Smooth muscle cell (in vitro differentiated cells): ENCODE results near the gene KRTAP10-5. TPM values are rescaled to one million over a fixed set of nuclear protein-coding genes. Genes with fewer than 3 reads are reported as not detected.

Source experiments
- DNase-seq: peaks from one replicate; lab custom pipeline; 2025; ENCODE audit not compliant: unreplicated experiment; lab: John Stamatoyannopoulos, UW
- H2AFZ ChIP-seq: fragments of 200-600 bp; sonication (generic); 2 replicates; pipeline ENCODE4 v1.6.0; 2016; ENCODE audit warnings: antibody characterized with exemption, low read depth, mild to moderate bottlenecking
- H3F3A ChIP-seq: fragments of 200-600 bp; sonication (generic); 2 replicates; pipeline ENCODE4 v1.6.0; 2017; ENCODE audit warnings: antibody characterized with exemption, low read depth
- H3K27ac ChIP-seq: fragments of 200-600 bp; sonication (generic); 2 replicates; pipeline ENCODE4 v1.5.1; 2016; ENCODE audit warnings: low read depth, mild to moderate bottlenecking
- H3K27me3 ChIP-seq: fragments of 200-600 bp; sonication (generic); 2 replicates; pipeline ENCODE4 v1.6.1; 2016; ENCODE audit warnings: low read depth, mild to moderate bottlenecking
- H3K36me3 ChIP-seq: fragments of 200-600 bp; sonication (generic); 2 replicates; pipeline ENCODE4 v1.5.1; 2016; ENCODE audit warnings: low read depth
- H3K4me1 ChIP-seq: fragments of 200-600 bp; sonication (generic); 2 replicates; pipeline ENCODE4 v1.5.1; 2016; ENCODE audit warnings: low read depth
- H3K4me2 ChIP-seq: fragments of 200-600 bp; sonication (generic); 2 replicates; pipeline ENCODE4 v1.6.0; 2016; ENCODE audit warnings: mild to moderate bottlenecking
- H3K4me3 ChIP-seq: fragments of 200-600 bp; sonication (generic); 2 replicates; pipeline ENCODE4 v1.5.1; 2016; ENCODE audit warnings: mild to moderate bottlenecking
- H3K79me2 ChIP-seq: fragments of 200-600 bp; sonication (generic); 2 replicates; pipeline ENCODE4 v1.6.0; 2016; ENCODE audit warnings: low read depth, mild to moderate bottlenecking
- H3K9ac ChIP-seq: fragments of 200-600 bp; sonication (generic); 2 replicates; pipeline ENCODE4 v1.6.0; 2016; ENCODE audit warnings: low read depth
- H3K9me3 ChIP-seq: fragments of 200-600 bp; sonication (generic); replicated peaks from 2 replicates; pipeline ENCODE4 v1.5.1; 2016; ENCODE audit warnings: low read depth
- H4K20me1 ChIP-seq: fragments of 200-600 bp; sonication (generic); 2 replicates; pipeline ENCODE4 v1.6.0; 2016; ENCODE audit warnings: low read depth
- CTCF ChIP-seq: fragments of 200-600 bp; sonication (generic); IDR thresholded peaks from 2 replicates; pipeline ENCODE4 v1.5.1; 2017; ENCODE audit warnings: borderline replicate concordance, mild to moderate bottlenecking, antibody characterized with exemption; ENCODE audit not compliant: insufficient read depth, poor library complexity, severe bottlenecking
- WGBS: methylation state at CpG from one replicate; pipeline ENCODE4 v1.1.7; 2016; ENCODE audit warnings: low lambda C conversion rate; 5-methylcytosine and 5-hydroxymethylcytosine counted together
- polyA plus RNA-seq: library from polyadenylated mRNA; unstranded; fragments of >200 nt; fragmentation: Nextera tagmentation; extraction: Ambion mirVana; gene quantifications from 2 replicates; pipeline ENCODE4 v1.2.1, GENCODE V29; 2016
- total RNA-seq: library from RNA; depleted of rRNA; stranded (reverse); fragments of >200 nt; gene quantifications from 2 replicates; pipeline ENCODE4 v1.2.3, GENCODE V29; 2014

The KRTAP10-5 gene
- total and polyA plus RNA-seq, 2 experiments from 2014 or later: not detected

DNA sequence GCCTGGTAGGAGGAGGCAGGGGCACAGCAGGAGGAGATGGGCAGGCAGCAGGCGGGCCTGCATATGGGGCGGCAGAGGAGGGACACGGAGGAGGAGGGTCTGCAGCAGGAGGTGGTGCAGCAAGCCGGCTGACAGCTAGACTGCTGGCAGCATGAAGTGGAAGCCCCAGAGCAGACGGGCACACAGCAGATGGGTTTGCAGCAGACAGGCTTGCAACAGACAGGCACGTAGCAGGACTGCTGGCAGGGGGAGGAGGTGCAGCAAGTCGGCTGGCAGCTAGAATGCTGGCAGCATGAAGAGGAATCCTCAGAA lies 615 bp downstream of the KRTAP10-5 start:
- no peak overlapping the region for H2AFZ ChIP-seq
- no peaks in the 10 kb centered on the region for H3K36me3 ChIP-seq
- WGBS: 86% methylated on average over 7 of the region's 7 CpGs
- H3K79me2 ChIP-seq: no peaks in the 10 kb centered on the region
- H3K9ac ChIP-seq: no peak overlapping the region
- H4K20me1 ChIP-seq: no peaks in the 10 kb centered on the region
- no peak overlapping the region for H3K27ac ChIP-seq
- H3K27me3 ChIP-seq: no peaks in the 10 kb centered on the region
- H3K4me1 ChIP-seq: peaks cover 3% of the 10 kb centered on the region
- H3F3A ChIP-seq: no peaks in the 10 kb centered on the region
- H3K4me3 ChIP-seq: no peak overlapping the region
- peaks cover 17% of the 10 kb centered on the region for H3K9me3 ChIP-seq
- no peak overlapping the region for H3K4me2 ChIP-seq
- TF ChIP-seq CTCF: no peak
- no peak for DNase-seq

DNA sequence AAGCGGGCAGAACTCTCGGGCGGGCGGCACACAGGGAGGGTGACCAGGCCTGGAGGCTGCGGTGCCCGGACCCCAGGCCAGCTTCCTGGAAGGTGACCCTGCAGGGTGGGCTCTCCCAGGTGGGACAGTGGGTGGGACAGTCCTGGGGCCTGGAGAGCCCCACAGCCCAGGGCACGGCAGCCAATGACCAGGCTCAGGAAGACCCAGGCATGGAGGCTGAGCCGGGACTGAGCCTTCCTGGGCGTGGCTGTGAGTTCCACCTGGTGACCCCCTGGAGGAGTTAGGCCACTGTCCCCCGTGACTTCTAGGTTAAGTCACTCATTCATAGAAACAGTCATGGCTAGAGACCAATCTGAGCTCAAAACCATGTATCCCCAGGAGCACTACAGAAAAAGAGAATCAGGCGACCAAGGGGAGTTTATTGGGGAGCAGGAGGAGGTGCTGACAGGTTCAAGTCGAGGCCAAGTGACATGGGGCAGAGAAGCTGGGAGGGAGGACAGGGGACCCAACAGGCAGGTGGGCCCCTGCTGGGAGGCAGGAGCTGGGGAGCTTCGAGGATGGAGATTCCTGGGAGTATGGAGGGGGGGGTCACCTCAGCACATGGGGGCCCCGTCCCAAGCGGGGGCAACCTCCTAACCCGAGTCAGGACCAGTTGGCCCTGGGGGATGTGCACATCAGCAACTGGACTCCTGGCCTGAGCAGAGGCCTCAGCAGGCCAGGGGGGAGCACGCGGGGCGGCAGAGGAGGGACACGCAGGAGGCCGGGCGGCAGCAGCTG lies 1.2 kb downstream of the KRTAP10-5 start:
- Histone ChIP-seq H3K4me3 (no peak overlapping the region), H3K9ac (no peak overlapping the region), H3K27ac (no peak overlapping the region), H3K27me3 (no peaks in the 10 kb centered on the region), H2AFZ (no peak overlapping the region), H4K20me1 (no peaks in the 10 kb centered on the region), H3K4me1 (peaks cover 3% of the 10 kb centered on the region), H3K79me2 (no peaks in the 10 kb centered on the region), H3F3A (no peaks in the 10 kb centered on the region), H3K9me3 (peaks cover 17% of the 10 kb centered on the region), H3K4me2 (no peak overlapping the region), H3K36me3 (no peaks in the 10 kb centered on the region)
- TF ChIP-seq CTCF: no peak
- no peak for DNase-seq
- 93% methylated on average over 21 of the region's 22 CpGs for WGBS

DNA sequence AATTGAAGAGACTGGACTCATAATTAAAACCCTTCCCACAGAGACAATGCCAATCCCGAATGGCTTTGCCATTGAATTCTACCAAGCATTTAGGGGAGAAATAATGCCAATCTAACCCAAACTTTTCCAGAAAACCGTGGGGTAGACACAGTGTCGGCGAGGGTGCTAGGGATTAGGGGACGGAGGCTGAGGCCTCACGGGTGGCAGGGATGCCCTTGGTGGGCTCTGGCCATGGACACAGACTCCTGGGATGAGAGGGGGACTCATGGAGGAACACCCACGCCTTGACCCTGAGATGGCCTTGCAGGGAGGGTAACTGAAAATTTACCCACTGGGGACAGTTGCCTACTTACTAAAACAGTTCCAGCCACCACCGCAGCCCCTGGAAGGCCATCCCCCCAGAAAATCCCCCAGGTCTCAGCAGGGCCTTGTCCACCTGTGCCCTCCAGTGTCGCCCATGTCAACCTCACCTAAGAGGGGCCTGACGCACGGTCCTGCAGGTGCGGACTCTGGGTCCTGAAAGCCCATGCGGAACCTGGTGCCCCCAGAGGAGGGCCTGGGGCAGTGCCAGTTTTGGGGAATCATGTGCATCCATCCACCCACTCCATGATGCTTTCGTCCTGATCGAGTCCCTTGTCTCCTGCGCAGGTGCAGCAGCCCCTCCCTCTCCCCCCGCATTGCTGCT lies 1.9 kb downstream of the KRTAP10-5 start:
- Histone ChIP-seq H3K27me3 (no peaks in the 10 kb centered on the region), H3F3A (no peaks in the 10 kb centered on the region), H4K20me1 (no peaks in the 10 kb centered on the region), H3K4me2 (no peak overlapping the region), H3K4me1 (peaks cover 3% of the 10 kb centered on the region), H3K4me3 (no peak overlapping the region), H3K27ac (no peak overlapping the region), H3K9me3 (peaks cover 17% of the 10 kb centered on the region), H2AFZ (no peak overlapping the region), H3K9ac (no peak overlapping the region), H3K79me2 (no peaks in the 10 kb centered on the region), H3K36me3 (no peaks in the 10 kb centered on the region)
- TF ChIP-seq CTCF: no peak
- no peak for DNase-seq
- WGBS: 96% methylated on average over 17 of the region's 17 CpGs
